NCI-H774 (cell line): ENCODE results near the gene ACACB.

ENCODE experiments used
- DNase-seq: peaks from one replicate; lab custom pipeline; 2025; lab: John Stamatoyannopoulos, UW

The ACACB gene

GRCh38 chr12:109258201-109258600 lies 141.8 kb downstream of the ACACB start:
- no peak for DNase-seq

- DNase-seq, result no peak
Measured at GRCh38 chr12:109258607-109259544, 142.5 kb downstream of the ACACB start.

- no peak for DNase-seq
Measured at GRCh38 chr12:109259545-109259895, 143.1 kb downstream of the ACACB start.

GRCh38 chr12:109261087-109261486 lies 144.7 kb downstream of the ACACB start:
- DNase-seq, result no peak

- DNase-seq, result no peak
Measured at GRCh38 chr12:109261939-109262338, 145.6 kb downstream of the ACACB start.

- no peak for DNase-seq
Measured at GRCh38 chr12:109263439-109263838, 147.1 kb downstream of the ACACB start.

- DNase-seq, result peak; percentile 87
Measured at GRCh38 chr12:109264095-109264942, 147.9 kb downstream of the ACACB start.

GRCh38 chr12:109264943-109265650 lies 148.7 kb downstream of the ACACB start:
- DNase-seq, result no peak

GRCh38 chr12:109266106-109266879 lies 149.9 kb downstream of the ACACB start:
- DNase-seq, result no peak

GRCh38 chr12:109267361-109267760 lies 151.0 kb downstream of the ACACB start:
- DNase-seq, result no peak

- DNase-seq, result no peak
Measured at GRCh38 chr12:109268896-109269295, 152.5 kb downstream of the ACACB start.

- no peak for DNase-seq
Measured at GRCh38 chr12:109269428-109269827, 153.0 kb downstream of the ACACB start.

- DNase-seq, result no peak
Measured at GRCh38 chr12:109270494-109270893, 154.1 kb downstream of the ACACB start.

- no peak for DNase-seq
Measured at GRCh38 chr12:109271418-109271817, 155.0 kb downstream of the ACACB start.

GRCh38 chr12:109273354-109273753 lies 157.0 kb downstream of the ACACB start:
- peak; percentile 67 for DNase-seq

GRCh38 chr12:109274381-109274780 lies 158.0 kb downstream of the ACACB start:
- DNase-seq, result no peak

GRCh38 chr12:109275173-109275572 lies 158.8 kb downstream of the ACACB start:
- no peak for DNase-seq

GRCh38 chr12:109276160-109276559 lies 159.8 kb downstream of the ACACB start:
- no peak for DNase-seq

GRCh38 chr12:109277255-109277898 lies 161.0 kb downstream of the ACACB start:
- no peak for DNase-seq

- no peak for DNase-seq
Measured at GRCh38 chr12:109277899-109278762, 161.7 kb downstream of the ACACB start.
